Ovary (tissue), 9 donors: ENCODE data around the gene ACSS1. TPM values are rescaled to one million over a fixed set of nuclear protein-coding genes. Genes with fewer than 3 reads are reported as not detected.

Source experiments
- DNase-seq, 5 donors: peaks; one replicate each; pipeline ENCODE4 v3.0.0-alpha.2; 2019 to 2020
- H3K27ac ChIP-seq, 2 donors: fragments of 200-600 bp; one replicate each; pipeline versions ENCODE4 v1.5.1 to v1.8.0; 2019 to 2022
- H3K27me3 ChIP-seq: fragments of 200-600 bp; one replicate; pipeline ENCODE4 v1.8.0; 2022
- H3K36me3 ChIP-seq: fragments of 200-600 bp; sonication (generic); one replicate; pipeline ENCODE4 v1.5.1; 2019
- H3K4me1 ChIP-seq: one replicate; pipeline ENCODE4 v1.8.1; 2013; ENCODE audit warnings: mild to moderate bottlenecking, moderate library complexity; ENCODE audit not compliant: insufficient read depth
- H3K4me3 ChIP-seq: fragments of 200-600 bp; sonication (generic); one replicate; pipeline ENCODE4 v1.5.1; 2017
- H3K9me3 ChIP-seq, 2 donors: fragments of 200-600 bp in 1 of 2; sonication (generic) in 1 of 2; one replicate each; pipeline versions ENCODE4 v1.5.1 to v1.8.1; 2013 to 2019; ENCODE audit warnings: mild to moderate bottlenecking in 1 of 2, moderate library complexity in 1 of 2
- CTCF ChIP-seq, 3 donors: fragments of 450-650 bp in 2 of 3; fragments of 200-600 bp in 1 of 3; IDR thresholded peaks; one replicate each; pipeline versions ENCODE4 v1.5.1 to v1.8.0; 2016 to 2022; ENCODE audit warnings: antibody characterized with exemption in 3 of 3, mild to moderate bottlenecking in 1 of 3
- EP300 ChIP-seq: sonication (generic); formaldehyde crosslinking; IDR thresholded peaks from one replicate; pipeline ENCODE4 v1.6.1; 2017; ENCODE audit warnings: antibody characterized with exemption
- POLR2A ChIP-seq: fragments of 450-650 bp; IDR thresholded peaks from one replicate; pipeline ENCODE4 v1.6.1; 2017; ENCODE audit warnings: antibody characterized with exemption, mild to moderate bottlenecking, moderate library complexity
- WGBS, 3 donors: extraction: QIAGEN DNeasy Blood & Tissue Kit in 1 of 3; methylation state at CpG; one replicate each; pipeline versions ENCODE4 v1.1.5 to v1.1.7; 2013 to 2017; 5-methylcytosine and 5-hydroxymethylcytosine counted together
- intact Hi-C, 4 donors: fragments of 100-400 bp; cut with DNase I; formaldehyde crosslinking; loops; one replicate each; pipeline versions ENCODE4 v1.11.0 to v1.15.1; 2022 to 2023
- polyA plus RNA-seq, 2 donors: library from polyadenylated mRNA; stranded (reverse); fragments of 200-250 nt in 1 of 2; fragments of 350-450 nt in 1 of 2; fragmentation: Illumina TruSeq in 1 of 2; extraction: RNeasy Lipid Tissue Mini Kit (QIAGEN cat#74804) in 1 of 2; gene quantifications; one replicate each; pipeline ENCODE4 v1.2.3, GENCODE V29; 2013 to 2014
- total RNA-seq, 7 donors: library from RNA; depleted of rRNA in 2 of 7; stranded (reverse); fragments of >200 nt in 2 of 7; fragmentation: NEBNext Ultra II Directional in 3 of 7; extraction: Animal tissue kit (Norgen Biotek cat#: 25700) in 3 of 7; gene quantifications; one replicate each; pipeline versions ENCODE4 v1.1.0 to v1.2.4, GENCODE V29; 2016 to 2023
- donor health status: DM: no; HTN: no; CAD: no; lungs with moderate emphysema.
- donor health status: DM: no; HTN: no; CAD: no.
- donor health status: Bipolar disorder and iron deficiency.
- donor health status: DM: yes; HTN: yes; CAD: no.
- donor health status: DM: no; HTN: no; CAD: no.
- donor health status: DM: yes; HTN: yes; CAD: no.

The ACSS1 gene
- total and polyA plus RNA-seq, 9 donors = 13.1 to 37.0 (median 29.0) TPM

GRCh38 chr20:25066386-25066785 lies 8.4 kb upstream of the ACSS1 start:
- Histone ChIP-seq H3K36me3 (no peaks in the 10 kb centered on the region), H3K9me3 (no peaks in the 10 kb centered on the region), H3K27ac (no peak overlapping the region), H3K27me3 (no peaks in the 10 kb centered on the region), H3K4me1 (no peaks in the 10 kb centered on the region), H3K4me3 (no peak overlapping the region)
- WGBS, 3 donors = 20 to 32% (median 24%) methylated on average over 6 of the region's 6 CpGs
- TF ChIP-seq EP300 = no peak
- TF ChIP-seq POLR2A = no peak
- TF ChIP-seq CTCF (IDR thresholded peaks at IDR 0.05) = no peak
- DNase-seq = peak in 1 of 5 donors; percentile 17
- intact Hi-C loops = loop anchor here in 1 of 4 donors (10.0 kb wide), 1 partner anchor 338 kb away; the partner anchor contains the start of gene GINS1

- WGBS, 3 donors = 22 to 25% (median 23%) methylated on average over 9 of the region's 9 CpGs
- no peaks in the 10 kb centered on the region for H3K4me1 ChIP-seq
- no peak overlapping the region for H3K27ac ChIP-seq
- no peaks in the 10 kb centered on the region for H3K9me3 ChIP-seq
- intact Hi-C loops = loop anchor here (1.0 to 10.0 kb wide), 4 partner anchors 67 to 339 kb away; partner anchors contain the start of gene GINS1 (in 1 of the 4)
- TF ChIP-seq CTCF (IDR thresholded peaks at IDR 0.05) (peak; percentile 53 to 88 (median 82)), POLR2A (no peak)
- H3K36me3 ChIP-seq = no peaks in the 10 kb centered on the region
- H3K4me3 ChIP-seq = no peak overlapping the region
- peak; percentile 46 to 74 (median 63) for DNase-seq
- no peaks in the 10 kb centered on the region for H3K27me3 ChIP-seq
Observed at GRCh38 chr20:25065625-25066338, 7.8 kb upstream of the ACSS1 start.

- Histone ChIP-seq H3K9me3 (no peaks in the 10 kb centered on the region), H3K27ac (no peak overlapping the region), H3K4me1 (no peaks in the 10 kb centered on the region), H3K36me3 (no peaks in the 10 kb centered on the region), H3K4me3 (no peak overlapping the region), H3K27me3 (no peaks in the 10 kb centered on the region)
- intact Hi-C loops = loop anchor here (1.0 to 10.0 kb wide), 4 partner anchors 66 to 340 kb away; partner anchors contain the start of gene GINS1 (in 1 of the 4)
- DNase-seq = peak in 1 of 5 donors; percentile 26
- 59 to 68% (median 60%) methylated on average over 9 of the region's 9 CpGs for WGBS, 3 donors
- TF ChIP-seq POLR2A = no peak
- no peak for TF ChIP-seq EP300
- no peak for TF ChIP-seq CTCF (IDR thresholded peaks at IDR 0.05)
Observed at GRCh38 chr20:25065072-25065624, 7.2 kb upstream of the ACSS1 start.

GRCh38 chr20:25064561-25065071 lies 6.7 kb upstream of the ACSS1 start:
- intact Hi-C loops = loop anchor here (1.0 to 10.0 kb wide), 4 partner anchors 66 to 340 kb away; partner anchors contain the start of gene GINS1 (in 1 of the 4)
- WGBS, 3 donors = 89 to 95% (median 90%) methylated on average over 4 of the region's 4 CpGs
- Histone ChIP-seq H3K9me3 (no peaks in the 10 kb centered on the region), H3K4me1 (no peaks in the 10 kb centered on the region), H3K27me3 (no peaks in the 10 kb centered on the region), H3K4me3 (no peak overlapping the region), H3K27ac (no peak overlapping the region), H3K36me3 (no peaks in the 10 kb centered on the region)
- TF ChIP-seq POLR2A (no peak), CTCF (IDR thresholded peaks at IDR 0.05) (no peak), EP300 (no peak)
- no peak for DNase-seq
